Endothelial cell of umbilical vein (primary cell): ENCODE data around the gene BEX2. TPM values are rescaled to one million over a fixed set of nuclear protein-coding genes. Genes with fewer than 3 reads are reported as not detected.

Experiments
- BruUV-seq: library from RNA; stranded (reverse); fragments of 400-500 nt; replicated peaks from 2 replicates; lab custom pipeline; 2021; lab: Mats Ljungman, UMichigan
- CTCF ChIA-PET: fragments of 300-600, 350-600 bp; sonication (Branson Sonifier 250); formaldehyde crosslinking; loops from one replicate; lab custom pipeline; 2021; ENCODE audit warnings: antibody characterized with exemption, inconsistent platforms; lab: Charles Lee
- POLR2A ChIA-PET: fragments of 300-600, 350-600 bp; sonication (Branson Sonifier 250); formaldehyde crosslinking; loops from one replicate; lab custom pipeline; 2021; ENCODE audit warnings: antibody characterized with exemption, inconsistent platforms; lab: Charles Lee
- DNase-seq: peaks from one replicate; pipeline ENCODE4 v3.0.0-alpha.2; 2011; ENCODE audit warnings: low read depth, low spot score
- FAIRE-seq: peaks from 2 replicates; lab custom pipeline; 2011; peaks lifted over from hg19 to GRCh38; lab: Jason Lieb, UNC
- H2AFZ ChIP-seq: 2 replicates; pipeline ENCODE4 v1.6.0; 2012; ENCODE audit warnings: low read depth, low read length, control low read depth, inconsistent platforms
- H3K27ac ChIP-seq: 2 replicates; pipeline ENCODE4 v1.5.1; 2011; ENCODE audit warnings: low read depth, mild to moderate bottlenecking, control low read depth, low read length, moderate library complexity; ENCODE audit not compliant: insufficient read depth
- H3K27me3 ChIP-seq, 2 experiments: 2 replicates each; pipeline versions ENCODE4 v1.6.0 to v1.6.1; 2011; ENCODE audit warnings: low read length in 2 of 2, mixed read lengths in 1 of 2; ENCODE audit not compliant: control insufficient read depth in 2 of 2, insufficient read depth in 2 of 2
- H3K36me3 ChIP-seq, 2 experiments: 2 replicates in 1 of 2; 3 replicates in 1 of 2; pipeline ENCODE4 v1.5.1; 2011; ENCODE audit warnings: low read length in 2 of 2, mild to moderate bottlenecking in 1 of 2, moderate library complexity in 1 of 2; ENCODE audit not compliant: control insufficient read depth in 2 of 2, insufficient read depth in 2 of 2; ENCODE audit errors: extremely low read depth in 1 of 2
- H3K4me1 ChIP-seq: 3 replicates; pipeline ENCODE4 v1.5.1; 2011; ENCODE audit warnings: mild to moderate bottlenecking, low read length; ENCODE audit not compliant: control insufficient read depth, insufficient read depth; ENCODE audit errors: extremely low read depth
- H3K4me2 ChIP-seq: 2 replicates; pipeline ENCODE4 v1.6.1; 2011; ENCODE audit warnings: low read length, control low read depth, mixed read lengths; ENCODE audit not compliant: insufficient read depth
- H3K4me3 ChIP-seq, 3 experiments: fragments of 200-600 bp in 1 of 3; sonication (generic), shearing (Covaris generic) in 1 of 3; replicated peaks in 1 of 3; 2 replicates each; pipeline ENCODE4 v1.5.1; 2011 to 2016; ENCODE audit warnings: control low read depth in 3 of 3, low read length in 3 of 3, mild to moderate bottlenecking in 2 of 3, inconsistent platforms in 1 of 3, low read depth in 1 of 3, moderate library complexity in 1 of 3; ENCODE audit not compliant: insufficient read depth in 1 of 3
- H3K79me2 ChIP-seq: 2 replicates; pipeline ENCODE4 v1.6.0; 2012; ENCODE audit warnings: low read length, inconsistent platforms; ENCODE audit not compliant: control insufficient read depth, insufficient read depth
- H3K9ac ChIP-seq: replicated peaks from 2 replicates; pipeline ENCODE3; 2011; ENCODE audit warnings: low read length, control low read depth; ENCODE audit not compliant: insufficient read depth; ENCODE audit errors: extremely low read depth
- H3K9me1 ChIP-seq: replicated peaks from 3 replicates; pipeline ENCODE4 v1.6.0; 2011; ENCODE audit warnings: mild to moderate bottlenecking, low read length; ENCODE audit not compliant: control insufficient read depth, insufficient read depth; ENCODE audit errors: extremely low read depth
- H3K9me3 ChIP-seq: replicated peaks from 2 replicates; pipeline ENCODE4 v1.5.1; 2012; ENCODE audit warnings: low read length, inconsistent platforms; ENCODE audit not compliant: control insufficient read depth, insufficient read depth
- H4K20me1 ChIP-seq: replicated peaks from 2 replicates; pipeline ENCODE3; 2011; ENCODE audit warnings: mild to moderate bottlenecking, low read length; ENCODE audit not compliant: control insufficient read depth, insufficient read depth; ENCODE audit errors: extremely low read depth
- EZH2 ChIP-seq: IDR thresholded peaks from 2 replicates; pipeline ENCODE4 v1.6.1; 2012; ENCODE audit warnings: borderline replicate concordance, low read depth, mild to moderate bottlenecking, moderate library complexity, low read length, inconsistent platforms; ENCODE audit not compliant: severe bottlenecking
- FOS ChIP-seq: IDR thresholded peaks from 2 replicates; pipeline ENCODE4 v1.6.1; 2011; ENCODE audit warnings: mild to moderate bottlenecking, low read length, moderate library complexity, borderline replicate concordance; ENCODE audit not compliant: insufficient read depth
- GATA2 ChIP-seq: IDR thresholded peaks from 2 replicates; pipeline ENCODE4 v1.7.0; 2011; ENCODE audit warnings: low read depth, mild to moderate bottlenecking, moderate library complexity, mixed read lengths, low read length; ENCODE audit not compliant: insufficient read length, insufficient read depth
- JUN ChIP-seq: IDR thresholded peaks from 2 replicates; pipeline ENCODE4 v1.6.1; 2011; ENCODE audit warnings: borderline replicate concordance, low read depth; ENCODE audit not compliant: insufficient read length, insufficient read depth
- MAX ChIP-seq: IDR thresholded peaks from 2 replicates; pipeline ENCODE4 v1.6.1; 2011; ENCODE audit not compliant: insufficient read depth, insufficient read length
- MYC ChIP-seq: IDR thresholded peaks from one replicate; pipeline ENCODE4 v1.6.1; 2011; ENCODE audit warnings: mild to moderate bottlenecking, low read depth, low read length
- POLR2A ChIP-seq: IDR thresholded peaks from 2 replicates; pipeline ENCODE4 v1.6.1; 2012; ENCODE audit warnings: low read depth, mild to moderate bottlenecking, control low read depth, low read length
- POLR2AphosphoS5 ChIP-seq: IDR thresholded peaks from 2 replicates; pipeline ENCODE4 v1.6.1; 2012; ENCODE audit warnings: low read depth, mild to moderate bottlenecking, control low read depth, low read length, moderate library complexity; ENCODE audit not compliant: insufficient read depth
- dilution Hi-C: fragments of 300-500 bp; cut with MboI; formaldehyde crosslinking; loops from one replicate; pipeline ENCODE4 v1.15.0; 2019; ENCODE audit warnings: low sequenced_read_pairs; ENCODE audit not compliant: extremely low pct_ligation_motif_present
- intact Hi-C: fragments of 100-400 bp; cut with micrococcal nuclease; formaldehyde crosslinking; loops from one replicate; pipeline ENCODE4 v1.10.0; 2022
- polyA plus RNA-seq, 4 experiments: library from polyadenylated mRNA; depleted of rRNA in 3 of 4; stranded (reverse) in 3 of 4; unstranded in 1 of 4; fragments of >200 nt; gene quantifications; 2 replicates each; pipeline versions ENCODE4 v1.2.1 to v1.2.3, GENCODE V29; 2011 to 2012; ENCODE audit warnings: missing spikeins in 1 of 4
- total RNA-seq: library from RNA; stranded (reverse); gene quantifications from 2 replicates; pipeline ENCODE4 v1.2.3, GENCODE V29; 2021
- TF ChIP-seq, protein P1 (sequence below), 2 donors: IDR thresholded peaks; 1 replicate in 1 of 2; 2 replicates in 1 of 2; pipeline ENCODE4 v1.5.1; 2011; ENCODE audit warnings: low read length in 2 of 2, mild to moderate bottlenecking in 2 of 2, moderate library complexity in 2 of 2, control low read depth in 1 of 2, inconsistent platforms in 1 of 2, low read depth in 1 of 2; ENCODE audit not compliant: insufficient read depth in 1 of 2; ENCODE audit errors: extremely low read depth in 1 of 2

The BEX2 gene
- total and polyA plus RNA-seq, 2 donors (not counting 3 experiments of a cell fraction or from before 2014, with no cell fraction given): 1.4 TPM

DNA sequence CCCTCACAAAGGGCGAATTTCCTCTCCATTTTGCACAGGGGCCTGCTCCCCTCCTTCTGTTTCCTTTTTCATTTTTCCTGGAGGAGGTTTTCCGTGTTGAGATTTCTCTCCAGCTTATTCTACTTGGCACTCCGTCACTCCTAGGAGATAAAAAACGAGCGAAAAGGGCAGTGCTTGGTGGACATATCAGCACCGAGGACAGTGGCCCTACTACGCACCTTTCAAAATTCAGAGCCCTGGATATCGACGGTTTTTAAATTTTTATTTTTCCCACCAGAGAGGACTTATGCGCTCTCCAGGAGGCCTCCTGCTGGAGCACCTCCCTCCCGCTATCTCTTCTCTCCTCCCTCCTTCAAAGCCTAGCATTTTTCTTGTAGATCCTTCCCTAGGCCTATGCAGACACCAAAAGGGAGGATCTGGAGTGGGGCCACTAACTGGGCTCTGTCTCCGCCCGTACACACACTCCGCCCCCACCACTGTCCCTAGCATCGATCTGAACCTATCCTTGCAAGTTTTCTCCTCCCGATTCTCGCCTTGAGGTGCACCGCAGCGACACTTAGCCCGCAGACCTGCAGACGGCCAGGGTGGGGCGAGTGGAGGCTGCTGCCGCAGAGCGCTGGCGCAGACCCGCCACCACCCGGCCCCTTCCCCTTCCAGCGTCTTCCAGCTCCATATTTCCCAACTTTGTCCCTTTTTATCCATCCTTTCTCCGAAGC lies 37.0 kb upstream of the BEX2 start:
- no peaks in the 10 kb centered on the region for H3K27me3 ChIP-seq
- BruUV-seq: no TSS peak
- no peaks in the 10 kb centered on the region for H4K20me1 ChIP-seq
- dilution Hi-C loops: no loop called here
- H3K4me1 ChIP-seq: peaks cover 9% of the 10 kb centered on the region
- FAIRE-seq (no peak), DNase-seq (no peak)
- CTCF ChIA-PET: interaction anchor here (0.9 kb wide), 1 partner anchor 27 kb away, joined by 6 read pairs; no protein-coding TSS in a partner anchor
- POLR2A ChIA-PET: no interaction called here
- H3K9ac ChIP-seq: no peak overlapping the region
- no peaks in the 10 kb centered on the region for H3K9me3 ChIP-seq
- intact Hi-C loops: no loop called here
- no peak overlapping the region for H2AFZ ChIP-seq
- no peak overlapping the region for H3K27ac ChIP-seq
- H3K36me3 ChIP-seq: no peaks in the 10 kb centered on the region
- no peak for TF ChIP-seq JUN
- H3K79me2 ChIP-seq: no peaks in the 10 kb centered on the region
- H3K9me1 ChIP-seq: no peaks in the 10 kb centered on the region
- no peak overlapping the region for H3K4me3 ChIP-seq
- no peak overlapping the region for H3K4me2 ChIP-seq

DNA sequence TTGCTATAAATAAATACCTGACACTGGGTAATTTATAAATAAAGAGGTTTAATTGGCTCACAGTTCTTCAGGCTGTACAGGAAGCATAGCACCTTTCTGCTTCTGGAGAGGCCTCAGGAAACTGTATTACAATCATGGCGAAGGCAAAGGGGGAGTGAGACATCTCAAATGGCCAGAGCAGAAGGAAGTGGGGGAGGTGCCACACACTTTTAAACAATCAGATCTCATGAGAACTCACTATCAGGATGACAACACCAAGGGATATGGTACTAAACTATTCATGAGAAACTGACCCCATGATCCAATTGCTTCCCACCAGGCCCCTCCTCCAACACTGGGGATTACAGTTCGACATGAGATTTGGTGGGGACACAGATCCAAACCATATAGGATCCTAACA lies 33.8 kb upstream of the BEX2 start:
- Histone ChIP-seq H3K27ac (no peak overlapping the region), H3K9me3 (no peaks in the 10 kb centered on the region), H3K4me2 (no peak overlapping the region), H4K20me1 (no peaks in the 10 kb centered on the region), H3K4me3 (no peak overlapping the region), H2AFZ (peak overlapping the region; percentile 54), H3K36me3 (no peaks in the 10 kb centered on the region), H3K4me1 (peaks cover 9% of the 10 kb centered on the region), H3K27me3 (no peaks in the 10 kb centered on the region), H3K79me2 (no peaks in the 10 kb centered on the region), H3K9me1 (no peaks in the 10 kb centered on the region), H3K9ac (no peak overlapping the region)
- intact Hi-C loops (loop anchor here (5.0 kb wide), 1 partner anchor 132 kb away; no protein-coding TSS in a partner anchor), dilution Hi-C loops (no loop called here)
- POLR2A ChIA-PET: no interaction called here
- TF ChIP-seq MYC (no peak), JUN (no peak), GATA2 (no peak), POLR2A (no peak), MAX (no peak), POLR2AphosphoS5 (no peak), FOS (no peak), EZH2 (no peak)
- TF ChIP-seq, protein P1, sequence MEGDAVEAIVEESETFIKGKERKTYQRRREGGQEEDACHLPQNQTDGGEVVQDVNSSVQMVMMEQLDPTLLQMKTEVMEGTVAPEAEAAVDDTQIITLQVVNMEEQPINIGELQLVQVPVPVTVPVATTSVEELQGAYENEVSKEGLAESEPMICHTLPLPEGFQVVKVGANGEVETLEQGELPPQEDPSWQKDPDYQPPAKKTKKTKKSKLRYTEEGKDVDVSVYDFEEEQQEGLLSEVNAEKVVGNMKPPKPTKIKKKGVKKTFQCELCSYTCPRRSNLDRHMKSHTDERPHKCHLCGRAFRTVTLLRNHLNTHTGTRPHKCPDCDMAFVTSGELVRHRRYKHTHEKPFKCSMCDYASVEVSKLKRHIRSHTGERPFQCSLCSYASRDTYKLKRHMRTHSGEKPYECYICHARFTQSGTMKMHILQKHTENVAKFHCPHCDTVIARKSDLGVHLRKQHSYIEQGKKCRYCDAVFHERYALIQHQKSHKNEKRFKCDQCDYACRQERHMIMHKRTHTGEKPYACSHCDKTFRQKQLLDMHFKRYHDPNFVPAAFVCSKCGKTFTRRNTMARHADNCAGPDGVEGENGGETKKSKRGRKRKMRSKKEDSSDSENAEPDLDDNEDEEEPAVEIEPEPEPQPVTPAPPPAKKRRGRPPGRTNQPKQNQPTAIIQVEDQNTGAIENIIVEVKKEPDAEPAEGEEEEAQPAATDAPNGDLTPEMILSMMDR (IDR thresholded peaks at IDR 0.05; ENCODE audit: extremely low read depth in 1 of 2, insufficient read depth in 1 of 2, low read depth in 1 of 2, low read length in 2 of 2): no peak
- peak; percentile 61 for DNase-seq
- CTCF ChIA-PET: no interaction called here
- BruUV-seq: no TSS peak
- FAIRE-seq: peak; percentile 46
